A549 (cell line): ENCODE data around the gene CCDC188. TPM values are rescaled to one million over a fixed set of nuclear protein-coding genes. Genes with fewer than 3 reads are reported as not detected.

Source experiments
- ATAC-seq, 2 experiments: fragments of 200-7000 bp in 1 of 2; fragments of >200 bp in 1 of 2; cut with Nextera tagmentation in 1 of 2; cut with Tn5 transposase in 1 of 2; 3 replicates each; pipeline versions ENCODE4 v1.8.0 to v1.9.1; 2018 to 2020; ENCODE audit warnings: mild to moderate bottlenecking in 1 of 2, moderate library complexity in 1 of 2
- CTCF ChIA-PET: fragments of 300-600 bp; sonication (Branson Sonifier 250); formaldehyde crosslinking; extraction: SDS; loops from one replicate; lab custom pipeline; 2021; ENCODE audit warnings: antibody characterized with exemption, inconsistent platforms; lab: Yijun Ruan, JAX
- POLR2A ChIA-PET: fragments of 350-600 bp; formaldehyde crosslinking; extraction: SDS; loops from one replicate; lab custom pipeline; 2021; ENCODE audit warnings: antibody characterized with exemption, inconsistent platforms; lab: Yijun Ruan, JAX
- DNase-seq, 2 experiments: peaks; one replicate each; pipeline versions ENCODE4 v3.0.0 to v3.0.0-alpha.2; 2011 to 2016; ENCODE audit warnings: low read depth in 1 of 2, low spot score in 1 of 2
- FAIRE-seq: peaks from 2 replicates; lab custom pipeline; 2011; peaks lifted over from hg19 to GRCh38; lab: Jason Lieb, UNC
- H3K27ac ChIP-seq, 2 experiments: fragments of >200 bp; sonication (Bioruptor Twin); formaldehyde crosslinking; 3 replicates each; pipeline ENCODE4 v1.5.1; 2016 to 2017
- H3K4me1 ChIP-seq: fragments of >200 bp; sonication (Bioruptor Twin); formaldehyde crosslinking; 3 replicates; pipeline ENCODE4 v1.6.1; 2016
- H3K4me2 ChIP-seq: fragments of >200 bp; sonication (Bioruptor Twin); formaldehyde crosslinking; 3 replicates; pipeline ENCODE4 v1.6.1; 2016
- H3K4me3 ChIP-seq: fragments of >200 bp; sonication (Bioruptor Twin); formaldehyde crosslinking; 3 replicates; pipeline ENCODE4 v1.5.1; 2016
- H3K9me3 ChIP-seq: fragments of >200 bp; sonication (Bioruptor Twin); formaldehyde crosslinking; 3 replicates; pipeline ENCODE4 v1.6.1; 2016
- ATOH8 ChIP-seq: fragments of 250-450 bp; sonication (Bioruptor Pico); IDR thresholded peaks from 2 replicates; pipeline ENCODE4 v1.5.0; 2020; ENCODE audit warnings: low read depth, mild to moderate bottlenecking, moderate library complexity
- BHLHE40 ChIP-seq: IDR thresholded peaks from 2 replicates; pipeline ENCODE4 v1.6.1; 2012; ENCODE audit warnings: low read depth, low read length, inconsistent platforms
- CBX2 ChIP-seq: fragments of 200-600 bp; sonication (generic); IDR thresholded peaks from 2 replicates; pipeline ENCODE4 v1.6.1; 2016; ENCODE audit warnings: low read depth, mild to moderate bottlenecking, borderline replicate concordance
- CTCF ChIP-seq: fragments of >200 bp; sonication (Bioruptor Twin); formaldehyde crosslinking; IDR thresholded peaks from 3 replicates; pipeline ENCODE4 v1.5.1; 2016
- EHMT2 ChIP-seq: fragments of 200-600 bp; sonication (generic); IDR thresholded peaks from 2 replicates; pipeline ENCODE4 v1.6.1; 2016; ENCODE audit warnings: antibody characterized with exemption, low read depth, mild to moderate bottlenecking, moderate library complexity
- FOSB ChIP-seq: fragments of 250-450 bp; sonication (Bioruptor Pico); IDR thresholded peaks from 2 replicates; pipeline ENCODE4 v1.5.0; 2020; ENCODE audit warnings: mild to moderate bottlenecking, moderate library complexity
- HES2 ChIP-seq: fragments of >200 bp; sonication (Bioruptor Twin); formaldehyde crosslinking; IDR thresholded peaks from 2 replicates; pipeline ENCODE4 v1.6.1; 2016
- JUN ChIP-seq, 2 experiments: fragments of >200 bp; sonication (Bioruptor Twin); formaldehyde crosslinking; IDR thresholded peaks; 2 replicates in 1 of 2; 3 replicates in 1 of 2; pipeline ENCODE4 v1.6.1; 2016 to 2017
- JUNB ChIP-seq: fragments of >200 bp; sonication (Bioruptor Twin); formaldehyde crosslinking; IDR thresholded peaks from 2 replicates; pipeline ENCODE4 v1.6.1; 2016
- NPAS2 ChIP-seq: fragments of 250-450 bp; sonication (Bioruptor Pico); IDR thresholded peaks from 2 replicates; pipeline ENCODE4 v1.8.0; 2022; ENCODE audit warnings: mild to moderate bottlenecking, moderate library complexity, borderline replicate concordance
- RAD21 ChIP-seq, 2 experiments: fragments of >200 bp in 1 of 2; sonication (Bioruptor Twin) in 1 of 2; formaldehyde crosslinking in 1 of 2; IDR thresholded peaks in 1 of 2; conservative IDR thresholded peaks in 1 of 2; 2 replicates in 1 of 2; 3 replicates in 1 of 2; pipeline ENCODE4 v1.6.1; 2012 to 2018; ENCODE audit warnings: inconsistent platforms in 1 of 2
- REST ChIP-seq: fragments of 200-600 bp; sonication (generic); IDR thresholded peaks from 2 replicates; pipeline ENCODE4 v1.6.1; 2016; ENCODE audit warnings: antibody characterized with exemption, mild to moderate bottlenecking, moderate library complexity
- RFX5 ChIP-seq: fragments of 450-650 bp; IDR thresholded peaks from 2 replicates; pipeline ENCODE4 v1.7.1; 2014; ENCODE audit warnings: antibody characterized with exemption, mild to moderate bottlenecking, moderate library complexity
- SMC3 ChIP-seq: fragments of >200 bp; sonication (Bioruptor Twin); formaldehyde crosslinking; IDR thresholded peaks from 3 replicates; pipeline ENCODE4 v1.6.1; 2018; ENCODE audit warnings: inconsistent platforms
- ZFP36 ChIP-seq: fragments of 450-650 bp; IDR thresholded peaks from 2 replicates; pipeline ENCODE4 v1.6.1; 2014; ENCODE audit warnings: borderline replicate concordance; ENCODE audit not compliant: partially characterized antibody
- ZNF302 ChIP-seq: fragments of 250-450 bp; sonication (Bioruptor Pico); IDR thresholded peaks from 2 replicates; pipeline ENCODE4 v1.9.0; 2021; ENCODE audit warnings: inconsistent platforms, mild to moderate bottlenecking, moderate library complexity
- ZSCAN20 ChIP-seq: fragments of 250-450 bp; sonication (Bioruptor Pico); IDR thresholded peaks from 2 replicates; pipeline ENCODE4 v1.8.0; 2022; ENCODE audit warnings: mild to moderate bottlenecking, moderate library complexity
- WGBS: methylation state at CpG from one replicate; pipeline ENCODE4 v1.1.6; 2017; ENCODE audit errors: missing lambda C conversion rate; 5-methylcytosine and 5-hydroxymethylcytosine counted together
- polyA plus RNA-seq, 4 experiments: library from polyadenylated mRNA; depleted of rRNA in 3 of 4; stranded (reverse); fragments of >200 nt; fragmentation: RNase III in 1 of 4; extraction: RNeasy Plus Mini Kit Qiagen cat#74134 plus additional on column Dnase treatment in 1 of 4; gene quantifications; 2 replicates in 3 of 4; 3 replicates in 1 of 4; pipeline ENCODE4 v1.2.3, GENCODE V29; 2011 to 2017

The CCDC188 gene
- polyA plus RNA-seq, 2 of the 4 experiments (the other 2 are of a cell fraction), result not detected

GRCh38 chr22:20156611-20157429 lies 6.0 kb upstream of the CCDC188 start:
- DNase-seq, result peak; percentile 62 to 66
- ChIA-PET POLR2A (interaction anchor here (0.6 kb wide), 1 partner anchor 262 kb away, joined by 3 read pairs; no protein-coding TSS in a partner anchor), CTCF (interaction anchor here (0.6 to 7.1 kb wide), 32 partner anchors 9 to 292 kb away, joined by 3 to 92 read pairs (median 4); no protein-coding TSS in a partner anchor)
- no peaks in the 10 kb centered on the region for H3K4me1 ChIP-seq
- WGBS, result 46% methylated on average over 7 of the region's 17 CpGs
- H3K4me3 ChIP-seq, result no peak overlapping the region
- no peaks in the 10 kb centered on the region for H3K9me3 ChIP-seq
- TF ChIP-seq REST (no peak), RAD21 (conservative IDR thresholded peaks at IDR 0.05 in 1 of 2, IDR thresholded peaks at IDR 0.05 in 1 of 2) (peak; percentile 91 to 96), ATOH8 (CRISPR knock-in tag) (no peak), CTCF (peak; percentile 77), FOSB (CRISPR knock-in tag) (no peak), SMC3 (peak; percentile 96)
- TF ChIP-seq, all 56 proteins: peak for 3
- H3K27ac ChIP-seq, result no peak overlapping the region
- ATAC-seq (peak; percentile 67 to 90), FAIRE-seq (no peak)
- H3K4me2 ChIP-seq, result no peak overlapping the region

GRCh38 chr22:20156042-20156389 lies 5.2 kb upstream of the CCDC188 start:
- no peaks in the 10 kb centered on the region for H3K4me1 ChIP-seq
- no peak for TF ChIP-seq HES2
- TF ChIP-seq ZFP36, result no peak
- no peak for TF ChIP-seq JUNB
- no peak for TF ChIP-seq ATOH8 (CRISPR knock-in tag)
- no peak overlapping the region for H3K27ac ChIP-seq
- H3K4me3 ChIP-seq, result no peak overlapping the region
- ChIA-PET CTCF (interaction anchor here (1.1 to 7.1 kb wide), 5 partner anchors 19 to 139 kb away, joined by 3 to 92 read pairs (median 9); no protein-coding TSS in a partner anchor), POLR2A (no interaction called here)
- H3K4me2 ChIP-seq, result no peak overlapping the region
- DNase-seq, result no peak
- no peak for FAIRE-seq
- 39% methylated on average over 6 of the region's 7 CpGs for WGBS
- no peak for ATAC-seq
- no peaks in the 10 kb centered on the region for H3K9me3 ChIP-seq

GRCh38 chr22:20155330-20156041 lies 4.6 kb upstream of the CCDC188 start:
- Histone ChIP-seq H3K27ac (no peak overlapping the region), H3K9me3 (no peaks in the 10 kb centered on the region), H3K4me3 (no peak overlapping the region), H3K4me2 (no peak overlapping the region), H3K4me1 (no peaks in the 10 kb centered on the region)
- no peak for FAIRE-seq
- no peak for ATAC-seq
- TF ChIP-seq BHLHE40 (no peak), NPAS2 (CRISPR knock-in tag) (no peak), CBX2 (no peak), ZNF302 (no peak), EHMT2 (no peak), RFX5 (no peak), ZFP36 (no peak), ZSCAN20 (CRISPR knock-in tag) (no peak), JUN (IDR thresholded peaks at IDR 0.05) (no peak)
- POLR2A ChIA-PET, result no interaction called here
- CTCF ChIA-PET, result interaction anchor here (1.2 to 7.1 kb wide), 3 partner anchors 34 to 140 kb away, joined by 3 to 92 read pairs (median 9); no protein-coding TSS in a partner anchor
- DNase-seq, result no peak
- WGBS, result 76% methylated on average over 8 of the region's 30 CpGs
